B cell (primary cell): Measurements from ENCODE around the gene MZT2A. TPM values are rescaled to one million over a fixed set of nuclear protein-coding genes. Genes with fewer than 3 reads are reported as not detected.
"Not testable (repeated sequence)": the region's sequence is repeated elsewhere in the genome, so short reads cannot be mapped to it uniquely, and the experiment has no call there.

Experiments used
- ATAC-seq: fragments of 200-7000 bp; cut with Tn5 transposase; one replicate; pipeline ENCODE4 v1.10.0; 2021; ENCODE audit warnings: low read depth, mild to moderate bottlenecking, moderate number of reproducible peaks, moderate library complexity
- CTCF ChIA-PET: fragments of 350-600 bp; sonication (Branson Sonifier 250); formaldehyde crosslinking; loops from one replicate; lab custom pipeline; 2021; ENCODE audit warnings: antibody characterized with exemption, inconsistent platforms; lab: Charles Lee
- POLR2A ChIA-PET: fragments of 350-600 bp; sonication (Branson Sonifier 250); formaldehyde crosslinking; loops from one replicate; lab custom pipeline; 2021; ENCODE audit warnings: antibody characterized with exemption; lab: Charles Lee
- DNase-seq: peaks from one replicate; pipeline ENCODE4 v3.0.0; 2013
- H2AFZ ChIP-seq: 2 replicates; pipeline ENCODE4 v1.6.1; 2012; ENCODE audit warnings: mild to moderate bottlenecking, low read depth, low read length; ENCODE audit not compliant: insufficient read depth, poor library complexity, severe bottlenecking
- H3K27ac ChIP-seq, 2 donors: 1 replicate in 1 of 2; 2 replicates in 1 of 2; pipeline ENCODE4 v1.5.1; 2012 to 2013; ENCODE audit warnings: low read length in 2 of 2, mild to moderate bottlenecking in 2 of 2, moderate library complexity in 1 of 2
- H3K27me3 ChIP-seq, 4 experiments: fragments of 200-600 bp in 1 of 4; sonication (generic) in 1 of 4; replicated peaks in 1 of 4; 1 replicate in 2 of 4; 2 replicates in 2 of 4; pipeline versions ENCODE4 v1.6.1 to v1.7.0; 2013 to 2016; ENCODE audit warnings: low read length in 3 of 4, mild to moderate bottlenecking in 2 of 4, mixed read lengths in 1 of 4, moderate library complexity in 1 of 4; ENCODE audit not compliant: insufficient read depth in 4 of 4, control insufficient read depth in 3 of 4; ENCODE audit errors: control extremely low read depth in 1 of 4
- H3K36me3 ChIP-seq, 2 experiments: replicated peaks in 1 of 2; 1 replicate in 1 of 2; 2 replicates in 1 of 2; pipeline versions ENCODE4 v1.6.1 to v1.7.1; 2013; ENCODE audit warnings: low read length in 1 of 2; ENCODE audit not compliant: insufficient read depth in 2 of 2, control insufficient read depth in 1 of 2; ENCODE audit errors: control extremely low read depth in 1 of 2, extremely low read depth in 1 of 2
- H3K4me1 ChIP-seq, 2 donors: fragments of 200-600 bp in 1 of 2; sonication (generic) in 1 of 2; 1 replicate in 1 of 2; 2 replicates in 1 of 2; pipeline versions ENCODE4 v1.5.1 to v1.6.1; 2013 to 2017; ENCODE audit warnings: low read length in 2 of 2; ENCODE audit not compliant: control insufficient read depth in 2 of 2, insufficient read depth in 2 of 2
- H3K4me2 ChIP-seq: replicated peaks from 2 replicates; pipeline ENCODE3; 2012; ENCODE audit warnings: mild to moderate bottlenecking, low read depth, low read length; ENCODE audit not compliant: poor library complexity, severe bottlenecking
- H3K4me3 ChIP-seq, 5 experiments: fragments of 200-600 bp in 1 of 5; sonication (generic) in 1 of 5; 1 replicate in 3 of 5; 2 replicates in 2 of 5; pipeline versions ENCODE4 v1.5.1 to v1.7.0; 2011 to 2016; ENCODE audit warnings: low read length in 4 of 5, mild to moderate bottlenecking in 4 of 5, low read depth in 2 of 5, control low read depth in 1 of 5, moderate library complexity in 1 of 5; ENCODE audit not compliant: insufficient read depth in 1 of 5; ENCODE audit errors: control extremely low read depth in 1 of 5, extremely low read depth in 1 of 5
- H3K79me2 ChIP-seq: fragments of 200-600 bp; sonication (generic); one replicate; pipeline ENCODE4 v1.6.0; 2016; ENCODE audit warnings: low read length; ENCODE audit not compliant: control insufficient read depth, insufficient read depth
- H3K9ac ChIP-seq: fragments of 200-600 bp; sonication (generic); 2 replicates; pipeline ENCODE4 v1.6.1; 2017; ENCODE audit warnings: mild to moderate bottlenecking, low read length, moderate library complexity
- H3K9me3 ChIP-seq, 3 donors: one replicate each; pipeline versions ENCODE4 v1.6.1 to v1.7.1; 2013; ENCODE audit warnings: low read length in 2 of 3; ENCODE audit not compliant: control insufficient read depth in 2 of 3, insufficient read depth in 1 of 3; ENCODE audit errors: control extremely low read depth in 1 of 3
- H4K20me1 ChIP-seq: 2 replicates; pipeline ENCODE4 v1.6.0; 2012; ENCODE audit warnings: mild to moderate bottlenecking, low read length; ENCODE audit not compliant: insufficient read depth, control insufficient read depth, poor library complexity, severe bottlenecking
- H3K27ac Mint-ChIP-seq: one replicate; pipeline ENCODE4 v1.8.0; 2021; ENCODE audit warnings: mixed read lengths
- H3K27me3 Mint-ChIP-seq: one replicate; pipeline ENCODE4 v1.8.0; 2021; ENCODE audit warnings: mixed read lengths
- H3K4me1 Mint-ChIP-seq: one replicate; pipeline ENCODE4 v1.8.0; 2021; ENCODE audit warnings: mixed read lengths
- H3K4me3 Mint-ChIP-seq: one replicate; pipeline ENCODE4 v1.8.0; 2021; ENCODE audit warnings: mixed read lengths
- H3K9me3 Mint-ChIP-seq: one replicate; pipeline ENCODE4 v1.8.0; 2022; ENCODE audit warnings: mixed read lengths; ENCODE audit not compliant: insufficient read depth
- WGBS: methylation state at CpG from one replicate; pipeline ENCODE4 v1.1.5; 2013; ENCODE audit warnings: missing lambda C conversion rate; ENCODE audit not compliant: insufficient coverage; 5-methylcytosine and 5-hydroxymethylcytosine counted together
- intact Hi-C: fragments of 100-400 bp; cut with micrococcal nuclease; formaldehyde crosslinking; loops from one replicate; pipeline ENCODE4 v1.10.0; 2022
- polyA plus RNA-seq: library from polyadenylated mRNA; depleted of rRNA; stranded (reverse); fragments of >200 nt; gene quantifications from 2 replicates; pipeline ENCODE4 v1.2.3, GENCODE V29; 2012
- total RNA-seq, 2 donors: library from RNA; stranded (reverse); fragments of 120-200 nt in 1 of 2; gene quantifications; 1 replicate in 1 of 2; 2 replicates in 1 of 2; pipeline versions ENCODE4 v1.2.3 to v1.2.4, GENCODE V29; 2013 to 2022

The MZT2A gene
- total and polyA plus RNA-seq, 2 donors (not counting 1 experiment from before 2014, with no cell fraction given), result 53.3 to 76.1 TPM

GRCh38 chr2:131483981-131484820 lies 8.0 kb downstream of the MZT2A start:
- not testable (repeated sequence) for H4K20me1 ChIP-seq
- WGBS, result 97% methylated on average over 13 of the region's 24 CpGs

GRCh38 chr2:131482506-131483155 lies 9.6 kb downstream of the MZT2A start:
- H3K9ac ChIP-seq, H3K4me3 Mint-ChIP-seq, intact Hi-C loops, H3K27me3 ChIP-seq, H4K20me1 ChIP-seq, H3K4me2 ChIP-seq, H3K4me3 ChIP-seq, H3K27ac ChIP-seq, POLR2A ChIA-PET, H3K4me1 ChIP-seq, ATAC-seq, H3K36me3 ChIP-seq, H3K79me2 ChIP-seq, H3K27ac Mint-ChIP-seq, H3K4me1 Mint-ChIP-seq, CTCF ChIA-PET, DNase-seq, H3K9me3 ChIP-seq, H2AFZ ChIP-seq, H3K27me3 Mint-ChIP-seq, H3K9me3 Mint-ChIP-seq: not testable (repeated sequence)
- 94% methylated on average over 15 of the region's 19 CpGs for WGBS

More at GRCh38 chr2:131483981-131484820, 8.0 kb downstream of the MZT2A start:
- ATAC-seq, H3K27ac Mint-ChIP-seq, H3K9me3 ChIP-seq, H3K4me3 Mint-ChIP-seq, H3K4me2 ChIP-seq, H3K4me3 ChIP-seq, POLR2A ChIA-PET, H3K27ac ChIP-seq, H3K36me3 ChIP-seq, H3K4me1 Mint-ChIP-seq, H3K27me3 Mint-ChIP-seq, H3K27me3 ChIP-seq, DNase-seq, H3K9ac ChIP-seq, H3K9me3 Mint-ChIP-seq, H2AFZ ChIP-seq, H3K4me1 ChIP-seq, intact Hi-C loops, H3K79me2 ChIP-seq: not testable (repeated sequence)
- CTCF ChIA-PET, result interaction anchor here (0.7 kb wide), 1 partner anchor 190 kb away, joined by 3 read pairs; no protein-coding TSS in a partner anchor

DNA sequence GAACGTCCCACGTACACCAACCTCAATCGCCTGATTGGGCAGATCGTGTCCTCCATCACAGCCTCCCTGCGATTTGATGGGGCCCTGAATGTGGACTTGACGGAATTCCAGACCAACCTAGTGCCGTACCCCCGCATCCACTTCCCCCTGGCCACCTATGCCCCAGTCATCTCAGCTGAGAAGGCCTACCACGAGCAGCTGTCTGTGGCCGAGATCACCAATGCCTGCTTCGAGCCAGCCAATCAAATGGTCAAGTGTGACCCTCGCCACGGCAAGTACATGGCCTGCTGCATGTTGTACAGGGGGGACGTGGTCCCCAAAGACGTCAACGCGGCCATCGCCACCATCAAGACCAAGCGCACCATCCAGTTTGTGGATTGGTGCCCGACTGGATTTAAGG lies 11.8 kb downstream of the MZT2A start:
- intact Hi-C loops, H3K9me3 ChIP-seq, H3K9me3 Mint-ChIP-seq, H3K9ac ChIP-seq, ATAC-seq, H3K27me3 Mint-ChIP-seq, H3K36me3 ChIP-seq, H3K27ac ChIP-seq, H2AFZ ChIP-seq, H3K4me1 Mint-ChIP-seq, H3K4me2 ChIP-seq, CTCF ChIA-PET, H4K20me1 ChIP-seq, H3K4me1 ChIP-seq, H3K4me3 Mint-ChIP-seq, H3K27ac Mint-ChIP-seq, POLR2A ChIA-PET, H3K79me2 ChIP-seq, DNase-seq, H3K27me3 ChIP-seq, H3K4me3 ChIP-seq: not testable (repeated sequence)
- WGBS, result 100% methylated on average over 11 of the region's 20 CpGs
